Raji (cell line): ENCODE measurements around the gene PEPD.

Source experiments
- POLR2A ChIP-seq: IDR thresholded peaks from 2 replicates; pipeline ENCODE4 v1.6.1; 2011; ENCODE audit warnings: low read depth, low read length, control low read depth; ENCODE audit not compliant: insufficient read depth

The PEPD gene

DNA sequence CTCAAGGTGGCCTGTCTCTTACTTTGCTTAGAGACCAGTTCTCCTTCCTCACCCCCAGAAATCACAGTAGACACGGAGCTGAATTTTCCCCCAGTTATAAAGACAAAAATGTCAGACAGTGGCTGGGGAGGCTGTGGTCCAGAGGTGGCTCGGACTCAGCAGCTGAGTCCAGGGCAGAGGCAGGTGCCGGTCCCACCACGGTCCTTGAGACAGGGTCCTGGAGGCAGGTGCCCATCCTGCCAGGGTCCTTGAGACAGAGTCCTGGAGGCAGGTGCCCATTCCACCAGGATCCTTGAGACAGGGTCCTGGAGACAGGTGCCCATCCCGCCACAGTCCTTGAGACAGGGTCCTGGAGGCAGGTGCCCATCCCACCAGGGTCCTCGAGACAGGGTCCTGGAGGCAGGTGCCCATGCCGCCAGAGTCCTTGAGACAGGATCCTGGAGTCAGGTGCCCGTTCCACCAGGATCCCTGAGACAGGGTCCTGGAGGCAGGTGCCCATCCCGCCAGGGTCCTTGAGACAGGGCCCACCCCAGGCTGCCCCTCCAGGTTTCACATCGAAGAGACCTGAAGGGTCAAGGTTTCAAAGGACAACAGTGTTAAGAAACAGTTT is 23.1 kb downstream of the PEPD start:
- no peak for TF ChIP-seq POLR2A

DNA sequence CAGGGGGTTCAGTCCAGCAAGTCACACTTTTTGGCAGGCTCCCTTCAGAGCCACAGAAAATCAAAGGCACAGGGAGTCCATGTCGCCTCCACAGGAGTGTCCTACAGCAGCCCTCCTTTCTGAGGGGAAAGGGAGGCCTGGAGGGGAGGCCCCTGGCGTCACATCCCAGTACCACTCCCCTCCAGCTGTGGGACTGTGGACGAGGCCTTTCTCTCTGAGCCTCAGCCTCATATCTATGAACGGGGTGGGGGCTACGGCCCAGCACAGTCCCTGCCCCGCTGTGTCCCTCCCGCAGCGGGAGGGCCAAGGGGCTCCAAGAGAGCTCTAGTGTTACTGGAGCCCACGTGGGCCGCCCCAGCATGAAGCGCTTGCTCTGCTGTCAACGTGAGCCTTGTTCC is 23.8 kb downstream of the PEPD start:
- TF ChIP-seq POLR2A: no peak

DNA sequence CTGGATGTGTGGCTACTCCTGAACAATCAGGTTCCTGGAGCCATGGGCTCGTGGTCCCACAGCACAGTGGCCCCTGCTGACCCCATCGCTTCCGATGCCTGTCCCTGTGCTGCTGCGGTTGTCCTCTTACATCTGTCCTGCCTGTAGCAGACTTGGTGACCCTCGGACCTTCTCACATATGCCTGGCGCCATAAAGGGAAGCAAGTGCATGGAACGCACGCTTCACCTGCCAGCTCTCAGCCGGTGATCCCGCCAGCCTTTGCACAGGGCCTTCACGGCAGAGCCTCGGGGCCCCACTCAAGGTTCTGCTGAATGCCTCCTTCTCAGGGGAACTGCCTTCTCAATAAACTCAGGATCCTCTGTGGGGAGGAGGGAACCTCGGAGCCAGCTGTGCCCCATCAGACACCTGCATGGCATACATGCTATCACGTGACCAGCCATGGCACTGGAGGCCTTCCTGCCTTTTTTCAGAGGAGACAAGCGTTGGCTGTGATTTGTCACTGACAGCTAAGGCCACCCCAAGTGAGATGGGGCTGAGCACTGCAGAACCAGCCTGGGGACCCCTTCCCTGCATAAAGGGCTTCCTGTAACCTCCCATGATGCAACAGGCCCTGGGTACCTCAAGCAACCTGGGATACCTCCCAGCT is 24.3 kb downstream of the PEPD start:
- TF ChIP-seq POLR2A: no peak

DNA sequence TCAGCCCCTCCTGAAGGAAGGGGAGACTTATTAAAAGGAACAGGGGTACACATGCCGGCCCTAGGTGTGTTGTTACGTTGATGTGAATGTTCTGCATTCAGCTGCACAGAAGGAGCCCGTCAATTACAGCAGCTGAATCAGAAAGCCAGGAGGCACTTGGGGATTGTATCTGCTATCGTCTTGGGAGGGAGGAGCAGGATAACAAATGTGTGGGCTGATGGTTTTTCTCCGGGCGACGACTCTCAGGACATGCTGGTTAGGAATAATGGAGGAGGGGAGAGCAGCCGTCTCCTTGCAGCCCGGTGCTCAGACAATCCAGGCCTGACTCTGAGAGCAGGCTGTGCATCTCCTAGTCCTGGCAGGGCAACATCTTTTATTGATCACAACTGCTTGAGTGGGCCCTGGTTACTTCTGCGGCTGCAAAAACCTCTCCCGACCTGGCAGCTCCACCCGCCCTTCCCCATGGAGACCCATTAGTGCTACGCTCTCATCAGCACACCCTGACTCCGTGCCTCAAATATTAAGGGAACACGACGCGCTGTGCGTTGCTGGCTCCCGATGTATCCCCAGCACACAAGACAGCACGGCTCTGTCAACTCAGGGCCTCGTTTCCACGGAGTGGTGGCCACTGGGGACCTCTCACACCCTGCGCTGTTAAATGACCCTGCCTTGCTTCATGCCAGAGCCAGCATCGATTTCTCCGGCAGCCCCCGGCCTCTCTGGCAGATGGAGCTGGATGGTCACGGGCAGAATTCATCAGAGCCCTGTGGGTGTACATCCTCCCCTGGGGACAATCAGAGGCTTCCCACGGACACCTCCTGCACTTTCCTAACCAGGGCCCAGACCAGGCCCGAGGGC is 25.3 kb downstream of the PEPD start:
- TF ChIP-seq POLR2A: no peak

DNA sequence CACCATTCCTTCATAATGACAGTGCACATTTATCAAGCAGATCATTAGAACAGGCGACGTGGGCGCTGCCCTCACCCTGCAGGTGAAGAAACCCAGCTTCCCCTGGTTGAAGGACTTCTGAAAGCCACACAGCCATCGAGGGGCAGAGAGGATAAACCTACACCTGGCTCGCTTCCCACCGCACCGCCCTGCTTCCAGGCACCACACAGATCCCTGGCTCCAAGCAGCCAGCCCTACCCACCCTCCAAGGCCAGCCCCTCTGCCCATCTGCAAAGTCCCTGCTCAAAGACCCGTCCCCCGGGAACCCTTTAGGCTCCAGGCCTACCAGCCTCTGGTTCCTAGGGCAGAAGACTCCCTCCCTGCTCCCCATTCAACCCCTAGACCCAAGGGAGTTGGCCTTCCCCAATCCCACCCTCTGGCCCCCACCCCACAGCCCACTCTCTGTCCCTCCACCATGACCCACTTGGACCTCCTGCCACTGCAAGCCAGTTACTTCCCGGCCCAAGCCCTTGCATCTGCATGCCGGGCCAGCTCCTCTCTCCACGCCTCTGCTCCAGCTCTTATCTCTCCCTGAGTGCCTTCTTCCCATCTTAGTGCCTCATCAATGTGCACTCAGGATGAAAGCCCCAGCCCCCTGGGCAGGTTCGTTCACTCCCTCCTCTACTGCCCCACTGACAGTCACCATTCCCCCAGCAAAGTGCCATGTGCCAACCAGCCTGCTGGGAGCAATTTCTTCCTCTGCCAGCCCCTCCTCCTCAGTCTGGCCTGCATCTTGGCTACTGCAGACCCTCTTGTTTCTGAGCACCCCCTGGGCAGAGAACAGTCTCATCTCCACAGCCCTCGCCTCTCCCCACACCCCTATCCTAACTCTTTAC is 28.0 kb downstream of the PEPD start:
- no peak for TF ChIP-seq POLR2A

DNA sequence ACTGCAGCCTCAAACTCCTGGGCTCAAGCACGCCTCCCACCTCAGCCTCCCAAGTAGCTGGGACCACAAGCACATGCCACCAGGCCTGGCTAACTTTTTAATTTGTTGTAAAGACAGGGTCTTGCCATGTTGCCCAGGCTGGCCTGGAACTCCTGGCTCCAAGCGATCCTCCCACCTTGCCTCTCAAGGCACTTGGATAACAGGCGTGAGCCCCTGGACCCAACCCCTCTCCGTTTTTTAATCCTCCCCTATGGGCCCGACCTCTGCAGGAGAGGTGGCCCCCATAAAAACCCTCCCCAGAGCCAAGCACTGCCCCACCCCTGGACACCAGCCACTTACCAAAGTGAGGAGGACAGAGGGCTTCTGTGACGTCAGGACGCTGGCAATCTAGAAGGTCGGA is 28.6 kb downstream of the PEPD start:
- no peak for TF ChIP-seq POLR2A

DNA sequence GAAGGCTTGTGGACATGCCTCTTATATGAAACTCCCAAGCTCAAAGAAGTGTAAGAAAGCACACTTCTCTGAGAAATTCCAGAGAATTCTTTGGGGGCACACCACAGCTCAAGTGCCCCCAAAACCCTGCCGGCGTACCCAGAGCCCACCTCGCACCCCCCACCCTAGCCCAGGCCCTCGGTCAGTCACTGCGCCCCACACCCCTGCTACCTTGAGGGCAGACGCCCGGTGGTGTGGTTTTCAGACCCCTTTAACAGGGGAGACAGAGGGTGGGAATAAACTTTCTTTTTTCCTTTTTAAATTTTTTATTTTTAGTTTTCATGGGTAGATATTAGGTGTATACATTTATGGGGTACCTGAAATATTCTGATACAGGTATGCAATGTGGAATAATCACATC is 29.5 kb downstream of the PEPD start:
- no peak for TF ChIP-seq POLR2A

DNA sequence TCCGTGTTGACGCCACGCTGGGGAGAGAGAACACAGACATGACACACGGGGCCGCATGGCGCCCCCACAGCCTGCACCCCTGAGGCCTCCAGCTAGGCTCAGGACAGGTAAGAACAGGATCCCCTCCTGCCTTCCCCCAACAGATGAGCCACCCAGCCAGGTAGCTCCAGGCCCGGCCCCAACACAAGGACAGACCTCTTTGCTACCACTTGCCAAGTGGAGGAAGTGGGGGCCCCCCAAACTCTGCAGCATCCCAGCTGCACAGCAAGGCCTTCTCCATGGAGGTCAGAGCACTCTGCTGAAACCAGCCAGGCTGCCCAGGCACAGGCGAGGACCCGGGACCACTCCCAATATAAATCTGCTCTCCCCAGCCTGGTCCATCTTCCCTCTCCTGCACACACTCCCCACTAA is 31.5 kb downstream of the PEPD start:
- no peak for TF ChIP-seq POLR2A

DNA sequence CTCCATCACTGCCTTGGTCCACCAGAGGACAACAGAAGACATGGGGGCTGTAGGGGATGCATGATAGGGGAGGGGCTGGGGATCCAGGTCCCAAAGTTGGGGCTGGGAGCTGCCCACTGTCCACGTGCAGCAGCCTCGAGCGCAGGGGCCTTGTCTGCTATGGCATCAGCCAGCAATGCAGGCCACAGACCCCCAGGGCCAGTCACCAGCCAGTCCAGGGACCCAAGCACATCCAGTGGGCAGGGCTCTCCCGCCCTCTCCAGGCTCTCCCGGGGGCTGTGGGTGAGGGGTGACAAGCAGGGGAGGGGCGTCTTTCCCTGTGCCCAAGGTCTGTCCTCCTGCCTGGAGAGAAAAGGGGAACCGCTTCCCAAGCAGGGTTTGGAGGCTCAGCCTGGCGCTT is 32.8 kb downstream of the PEPD start:
- no peak for TF ChIP-seq POLR2A

DNA sequence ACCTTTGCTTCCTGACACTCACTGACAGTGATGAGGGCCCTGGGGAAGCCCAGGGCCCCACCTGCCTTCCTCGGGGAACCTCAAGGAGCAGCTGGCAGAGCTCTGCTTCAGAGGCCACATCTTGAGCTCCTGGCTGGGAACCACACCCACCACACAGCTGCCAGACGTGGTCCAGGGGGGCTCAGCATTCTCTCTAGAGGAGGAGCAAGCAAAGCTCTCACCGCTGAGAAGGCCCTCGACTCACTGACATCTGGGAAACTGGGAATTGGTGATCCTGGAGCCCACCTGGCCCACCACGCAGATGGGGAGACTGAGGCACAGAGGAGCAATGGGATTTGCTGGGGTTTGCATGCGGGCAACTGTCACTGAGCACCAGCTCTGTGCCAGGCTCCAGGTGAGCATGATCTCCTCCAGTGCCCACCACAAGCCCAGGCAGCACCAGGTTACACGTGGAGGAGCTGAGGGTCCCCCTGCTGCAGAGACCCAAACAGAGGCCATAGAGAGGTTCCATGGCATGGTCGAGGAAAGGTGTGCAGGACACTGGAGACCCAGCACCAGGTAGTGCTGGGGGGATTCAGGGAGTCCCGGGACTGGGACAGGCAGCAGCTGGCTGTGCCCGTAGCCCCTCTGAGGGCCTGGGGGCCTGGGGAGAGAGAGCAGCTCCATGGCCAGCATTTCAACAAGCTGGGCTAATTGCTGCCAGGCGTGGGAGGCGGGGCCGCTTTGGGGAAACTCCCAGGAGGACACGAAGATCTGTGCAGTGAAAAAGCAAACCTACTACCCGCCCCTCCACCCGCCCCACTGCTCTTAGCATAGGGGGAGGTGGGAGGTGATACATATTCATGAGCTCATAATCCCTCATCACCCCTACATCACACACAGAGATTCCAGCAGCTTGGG is 33.4 kb downstream of the PEPD start:
- no peak for TF ChIP-seq POLR2A

DNA sequence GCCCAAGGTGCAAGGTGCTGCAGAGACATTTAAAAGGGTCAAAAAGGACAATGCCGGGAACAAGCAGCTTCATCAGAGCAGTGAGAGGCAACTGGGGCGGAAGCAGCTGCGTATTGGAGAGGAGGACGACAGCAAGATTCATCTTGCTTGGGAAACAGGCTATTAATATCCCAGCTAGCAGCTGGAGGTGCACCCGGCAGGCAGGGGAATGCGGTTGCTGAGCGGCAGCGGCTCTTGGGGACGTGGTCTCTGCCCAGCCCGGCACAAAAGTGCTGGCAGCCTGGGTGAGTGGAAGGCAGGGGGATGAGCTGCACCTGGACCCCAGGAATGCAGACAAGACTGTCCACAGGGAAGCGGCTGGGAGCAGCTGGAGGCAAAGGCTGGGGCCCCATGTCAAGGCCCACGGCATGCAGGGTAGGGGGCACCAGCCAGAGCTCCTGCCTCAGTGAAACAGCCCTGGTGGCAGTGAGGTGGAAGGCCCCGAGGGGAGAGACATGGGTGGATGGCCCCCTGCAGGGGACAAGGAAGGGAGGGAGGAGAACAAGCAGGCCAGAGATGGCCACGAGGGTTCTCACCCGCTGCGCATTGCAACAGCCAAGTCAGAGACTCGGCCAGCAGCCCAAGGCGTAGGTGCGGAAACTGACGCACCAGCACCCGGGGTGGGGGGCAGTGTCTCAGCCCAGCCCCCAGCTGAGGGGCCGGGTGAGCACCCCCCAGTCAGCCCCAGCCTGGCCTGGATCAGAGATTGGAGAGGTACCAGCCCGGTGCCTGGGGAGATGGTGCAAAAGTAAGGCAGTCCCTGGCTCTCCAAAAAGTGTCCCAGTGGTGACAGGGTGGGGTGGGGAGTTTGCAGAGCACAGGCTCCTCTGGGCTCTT is 34.4 kb downstream of the PEPD start:
- TF ChIP-seq POLR2A: no peak

DNA sequence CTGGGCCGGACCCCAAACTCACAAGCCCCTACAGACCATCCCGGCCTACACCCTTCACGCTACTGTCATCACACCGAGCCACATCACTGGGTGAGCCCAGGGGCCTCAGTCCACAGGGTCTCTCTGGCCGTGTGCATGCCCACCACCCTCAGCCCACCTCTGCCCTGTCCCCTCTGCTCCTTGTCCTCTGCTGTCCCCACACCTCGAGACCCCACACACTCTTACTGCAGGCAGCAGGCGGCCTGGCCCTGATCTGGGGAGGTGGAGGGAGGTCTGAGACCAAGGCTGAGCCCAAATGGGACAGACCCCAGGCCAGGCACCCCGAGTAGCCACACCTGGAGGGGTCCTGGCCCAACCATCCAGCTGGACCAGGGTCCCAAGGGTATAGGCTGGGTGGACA is 35.2 kb downstream of the PEPD start:
- TF ChIP-seq POLR2A: no peak

DNA sequence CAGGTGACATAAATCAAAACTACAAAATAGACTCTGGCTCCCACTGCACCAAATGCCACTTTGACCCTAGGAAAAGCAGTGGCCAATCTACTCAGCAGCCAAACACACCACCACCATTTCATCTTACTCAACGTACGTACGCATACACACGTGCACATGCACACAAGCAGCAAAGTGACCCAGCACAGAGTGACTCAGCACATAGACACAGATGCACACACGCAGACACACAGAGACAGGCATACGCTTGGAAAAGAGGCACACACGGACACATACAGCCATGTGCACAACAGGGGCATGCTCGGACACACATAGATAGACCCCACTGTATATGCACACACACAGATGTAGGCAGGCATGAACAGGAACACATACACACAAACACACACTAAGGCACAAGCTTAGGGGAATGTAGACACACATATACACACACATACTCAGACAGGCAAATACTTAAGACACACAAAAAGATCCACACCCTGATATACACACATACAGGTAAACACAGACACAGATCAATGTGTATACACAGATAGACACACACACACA is 37.3 kb downstream of the PEPD start:
- TF ChIP-seq POLR2A: no peak

DNA sequence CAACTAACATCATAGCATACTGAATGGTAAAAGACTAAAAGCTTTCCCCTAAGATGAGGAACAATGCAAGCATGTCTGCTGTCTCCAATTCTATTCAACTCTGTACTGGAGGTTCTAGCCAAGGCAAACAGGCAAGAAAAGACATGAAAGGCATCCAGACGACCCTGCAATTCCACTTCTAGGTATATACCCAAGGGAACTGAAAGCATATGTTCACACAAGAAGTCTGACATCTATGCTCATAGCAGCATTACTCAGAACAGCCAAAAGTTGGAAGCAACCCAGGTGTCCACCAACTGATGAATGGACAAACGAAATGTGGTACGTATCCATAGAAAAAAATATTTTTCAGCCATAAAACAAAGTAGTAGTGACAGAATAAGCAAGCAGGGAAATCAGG is 39.1 kb downstream of the PEPD start:
- TF ChIP-seq POLR2A: no peak

DNA sequence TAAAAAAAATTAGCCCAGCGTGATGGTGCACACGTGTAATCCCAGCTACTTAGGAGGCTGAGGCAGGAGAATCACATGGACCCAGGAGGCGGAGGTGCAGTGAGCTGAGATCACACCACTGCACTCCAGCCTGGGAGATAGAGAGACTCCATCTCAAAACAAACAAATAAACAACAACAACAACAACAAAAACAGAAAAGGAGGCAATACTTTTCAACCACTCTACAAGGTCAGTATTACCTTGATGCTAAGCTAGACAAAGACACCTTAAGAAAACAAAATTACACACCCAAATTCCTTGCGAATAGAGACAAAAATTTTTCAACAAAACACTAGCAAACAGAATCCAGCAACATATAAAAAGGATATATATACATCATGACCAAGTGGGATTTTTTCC is 39.7 kb downstream of the PEPD start:
- TF ChIP-seq POLR2A: no peak
